Hepatocyte (in vitro differentiated cells): ENCODE results near the gene ANO10. TPM values are rescaled to one million over a fixed set of nuclear protein-coding genes. Genes with fewer than 3 reads are reported as not detected.
A peak's percentile ranks its signal among the peaks of the same experiment; 100 is the strongest.

ENCODE experiments used
- DNase-seq: peaks from one replicate; pipeline ENCODE4 v3.0.0-alpha.2; 2016; ENCODE audit warnings: low spot score
- H2AFZ ChIP-seq: fragments of 200-600 bp; sonication (generic); 2 replicates; pipeline ENCODE4 v1.6.0; 2016; ENCODE audit warnings: antibody characterized with exemption, mild to moderate bottlenecking
- H3K27ac ChIP-seq: fragments of 200-600 bp; sonication (generic); 2 replicates; pipeline ENCODE4 v1.5.1; 2016; ENCODE audit warnings: mild to moderate bottlenecking
- H3K27me3 ChIP-seq: fragments of 200-600 bp; sonication (generic); 2 replicates; pipeline ENCODE4 v1.6.1; 2016
- H3K36me3 ChIP-seq: fragments of 200-600 bp; sonication (generic); replicated peaks from 2 replicates; pipeline ENCODE4 v1.5.1; 2016; ENCODE audit warnings: low read depth; ENCODE audit not compliant: insufficient read depth
- H3K4me1 ChIP-seq: fragments of 200-600 bp; sonication (generic); 2 replicates; pipeline ENCODE4 v1.5.1; 2016; ENCODE audit warnings: mild to moderate bottlenecking, moderate library complexity; ENCODE audit not compliant: insufficient read depth
- H3K4me2 ChIP-seq: fragments of 200-600 bp; sonication (generic); 2 replicates; pipeline ENCODE4 v1.6.0; 2016
- H3K4me3 ChIP-seq: fragments of 200-600 bp; sonication (generic); 2 replicates; pipeline ENCODE4 v1.5.1; 2016; ENCODE audit warnings: mild to moderate bottlenecking
- H3K79me2 ChIP-seq: fragments of 200-600 bp; sonication (generic); 2 replicates; pipeline ENCODE4 v1.6.0; 2017; ENCODE audit warnings: mild to moderate bottlenecking
- H3K9me2 ChIP-seq: fragments of 200-600 bp; sonication (generic); replicated peaks from 2 replicates; pipeline ENCODE4 v1.6.0; 2017; ENCODE audit warnings: mild to moderate bottlenecking; ENCODE audit not compliant: insufficient read depth
- H3K9me3 ChIP-seq: fragments of 200-600 bp; sonication (generic); 2 replicates; pipeline ENCODE4 v1.5.1; 2016; ENCODE audit warnings: low read depth, mild to moderate bottlenecking
- H4K20me1 ChIP-seq: fragments of 200-600 bp; sonication (generic); 2 replicates; pipeline ENCODE4 v1.6.0; 2016; ENCODE audit warnings: mild to moderate bottlenecking; ENCODE audit not compliant: insufficient read depth, poor library complexity, severe bottlenecking
- CTCF ChIP-seq: fragments of 200-600 bp; sonication (generic); IDR thresholded peaks from 2 replicates; pipeline ENCODE4 v1.5.1; 2016; ENCODE audit warnings: antibody characterized with exemption, mild to moderate bottlenecking; ENCODE audit not compliant: poor library complexity
- EZH2 ChIP-seq: fragments of 200-600 bp; sonication (generic); IDR thresholded peaks from 2 replicates; pipeline ENCODE4 v1.6.1; 2016; ENCODE audit warnings: antibody characterized with exemption, mild to moderate bottlenecking, borderline replicate concordance
- EZH2phosphoT487 ChIP-seq: fragments of 200-600 bp; sonication (generic); IDR thresholded peaks from one replicate; pipeline ENCODE4 v1.6.1; 2018; ENCODE audit warnings: antibody characterized with exemption, mild to moderate bottlenecking, low read depth, moderate library complexity; ENCODE audit not compliant: unreplicated experiment, severe bottlenecking
- WGBS: methylation state at CpG from one replicate; pipeline ENCODE4 v1.1.6; 2016; ENCODE audit warnings: low lambda C conversion rate; ENCODE audit errors: missing lambda C conversion rate; 5-methylcytosine and 5-hydroxymethylcytosine counted together
- polyA plus RNA-seq: library from polyadenylated mRNA; unstranded; fragments of >200 nt; fragmentation: Nextera tagmentation; extraction: Ambion mirVana; gene quantifications from 2 replicates; pipeline ENCODE4 v1.2.1, GENCODE V29; 2016
- total RNA-seq: library from RNA; depleted of rRNA; stranded (reverse); fragments of >200 nt; gene quantifications from 2 replicates; pipeline ENCODE4 v1.2.3, GENCODE V29; 2014

Gene ANO10
- total and polyA plus RNA-seq, 2 experiments from 2014 or later = 28.5 to 33.5 TPM

- Histone ChIP-seq H3K9me2 (no peaks in the 10 kb centered on the region), H3K4me3 (no peak overlapping the region), H3K4me1 (peaks cover 24% of the 10 kb centered on the region), H4K20me1 (peaks cover 36% of the 10 kb centered on the region), H3K79me2 (peaks cover 79% of the 10 kb centered on the region), H2AFZ (no peak overlapping the region), H3K4me2 (peak overlapping the region; percentile 0), H3K27ac (peak overlapping the region; percentile 19), H3K36me3 (no peaks in the 10 kb centered on the region), H3K9me3 (no peaks in the 10 kb centered on the region), H3K27me3 (no peaks in the 10 kb centered on the region)
- DNase-seq = peak; percentile 15
- WGBS = 55% methylated on average over 3 of the region's 3 CpGs
- TF ChIP-seq EZH2phosphoT487 (no peak), CTCF (no peak), EZH2 (no peak)
Observed at GRCh38 chr3:43326891-43327581, 294.8 kb downstream of the ANO10 start.

- H2AFZ ChIP-seq = no peak overlapping the region
- H3K36me3 ChIP-seq = no peaks in the 10 kb centered on the region
- peaks cover 79% of the 10 kb centered on the region for H3K79me2 ChIP-seq
- peaks cover 24% of the 10 kb centered on the region for H3K4me1 ChIP-seq
- DNase-seq = no peak
- no peak overlapping the region for H3K27ac ChIP-seq
- no peak for TF ChIP-seq EZH2
- no peak for TF ChIP-seq EZH2phosphoT487
- TF ChIP-seq CTCF = no peak
- 96% methylated on average over 1 of the region's 1 CpG for WGBS
- no peaks in the 10 kb centered on the region for H3K9me3 ChIP-seq
- H3K4me3 ChIP-seq = no peak overlapping the region
- no peaks in the 10 kb centered on the region for H3K27me3 ChIP-seq
- no peaks in the 10 kb centered on the region for H3K9me2 ChIP-seq
- peaks cover 29% of the 10 kb centered on the region for H4K20me1 ChIP-seq
- no peak overlapping the region for H3K4me2 ChIP-seq
Observed at GRCh38 chr3:43323541-43323940, 298.3 kb downstream of the ANO10 start.

GRCh38 chr3:43320288-43320687, 301.5 kb downstream of the ANO10 start:
- Histone ChIP-seq H3K4me3 (no peak overlapping the region), H2AFZ (no peak overlapping the region), H3K36me3 (no peaks in the 10 kb centered on the region), H3K27ac (no peak overlapping the region), H3K9me3 (no peaks in the 10 kb centered on the region), H4K20me1 (peaks cover 3% of the 10 kb centered on the region), H3K27me3 (no peaks in the 10 kb centered on the region), H3K9me2 (no peaks in the 10 kb centered on the region), H3K4me2 (no peak overlapping the region), H3K79me2 (peaks cover 81% of the 10 kb centered on the region), H3K4me1 (peaks cover 4% of the 10 kb centered on the region)
- TF ChIP-seq CTCF (no peak), EZH2phosphoT487 (no peak), EZH2 (no peak)
- WGBS = 95% methylated on average over 5 of the region's 5 CpGs
- DNase-seq = no peak
